GM12878 (cell line): Measurements from ENCODE around the gene FRK. TPM values are rescaled to one million over a fixed set of nuclear protein-coding genes. Genes with fewer than 3 reads are reported as not detected.

ENCODE experiments used
- ATAC-seq: fragments of 200-7000 bp; cut with Tn5 transposase; 3 replicates; pipeline ENCODE4 v1.9.1; 2020; ENCODE audit warnings: mild to moderate bottlenecking, moderate library complexity
- BruUV-seq: library from RNA; stranded (reverse); fragments of 400-500 nt; replicated peaks from 2 replicates; lab custom pipeline; 2021; lab: Mats Ljungman, UMichigan
- CTCF ChIA-PET: fragments of 300-600 bp; sonication (Branson Sonifier 250); formaldehyde crosslinking; extraction: SDS; loops from one replicate; lab custom pipeline; 2021; ENCODE audit warnings: inconsistent platforms; lab: Yijun Ruan, JAX
- POLR2A ChIA-PET: fragments of 350-600 bp; formaldehyde crosslinking; extraction: SDS; loops from one replicate; lab custom pipeline; 2021; ENCODE audit warnings: inconsistent platforms; lab: Charles Lee
- RAD21 ChIA-PET: fragments of 300-600 bp; sonication (Branson Sonifier 250); formaldehyde crosslinking; loops from one replicate; lab custom pipeline; 2023; ENCODE audit warnings: antibody characterized with exemption; ENCODE audit not compliant: unreplicated experiment; lab: Charles Lee
- SMC1A ChIA-PET: fragments of 300-600 bp; sonication (Branson Sonifier 250); formaldehyde crosslinking; loops from one replicate; lab custom pipeline; 2023; ENCODE audit not compliant: unreplicated experiment, uncharacterized antibody; lab: Charles Lee
- DNase-seq: peaks from one replicate; pipeline ENCODE4 v3.0.0-alpha.2; 2011; ENCODE audit warnings: low read depth, low spot score
- FAIRE-seq: peaks from 3 replicates; lab custom pipeline; 2011; peaks lifted over from hg19 to GRCh38; lab: Jason Lieb, UNC
- H2AFZ ChIP-seq: 2 replicates; pipeline ENCODE4 v1.6.0; 2011; ENCODE audit warnings: low read depth, low read length, control low read depth; ENCODE audit not compliant: control insufficient read depth
- H3K27ac ChIP-seq: 2 replicates; pipeline ENCODE4 v1.5.1; 2011; ENCODE audit warnings: control low read depth; ENCODE audit not compliant: control insufficient read depth, insufficient read depth
- H3K27me3 ChIP-seq, 2 experiments: replicated peaks in 1 of 2; 2 replicates each; pipeline versions ENCODE4 v1.6.0 to v1.6.1; 2011; ENCODE audit warnings: low read length in 1 of 2; ENCODE audit not compliant: control insufficient read depth in 2 of 2, insufficient read depth in 2 of 2
- H3K36me3 ChIP-seq, 2 experiments: 2 replicates each; pipeline ENCODE4 v1.5.1; 2011; ENCODE audit warnings: low read length in 1 of 2; ENCODE audit not compliant: control insufficient read depth in 2 of 2, insufficient read depth in 2 of 2
- H3K4me1 ChIP-seq: 2 replicates; pipeline ENCODE4 v1.6.1; 2011; ENCODE audit warnings: mild to moderate bottlenecking, low read length, moderate library complexity, mixed read lengths; ENCODE audit not compliant: control insufficient read depth, insufficient read depth
- H3K4me2 ChIP-seq: 2 replicates; pipeline ENCODE4 v1.6.0; 2011; ENCODE audit warnings: control low read depth; ENCODE audit not compliant: control insufficient read depth, insufficient read depth
- H3K4me3 ChIP-seq: fragments of 200-600 bp; sonication (generic); 2 replicates; pipeline ENCODE4 v1.5.1; 2016
- H3K79me2 ChIP-seq: 2 replicates; pipeline ENCODE4 v1.6.0; 2011; ENCODE audit warnings: low read length; ENCODE audit not compliant: control insufficient read depth, insufficient read depth
- H3K9ac ChIP-seq: 2 replicates; pipeline ENCODE4 v1.8.0; 2011; ENCODE audit warnings: low read length, control low read depth, mixed read lengths; ENCODE audit not compliant: control insufficient read depth, insufficient read depth
- H3K9me3 ChIP-seq: replicated peaks from 3 replicates; pipeline ENCODE4 v1.5.1; 2011; ENCODE audit warnings: mild to moderate bottlenecking, low read length; ENCODE audit not compliant: control insufficient read depth, insufficient read depth
- H4K20me1 ChIP-seq: 2 replicates; pipeline ENCODE4 v1.6.0; 2011; ENCODE audit not compliant: control insufficient read depth, insufficient read depth
- CREM ChIP-seq: IDR thresholded peaks from 2 replicates; pipeline ENCODE4 v1.6.1; 2014; ENCODE audit warnings: antibody characterized with exemption, low read depth
- CTCF ChIP-seq, 3 experiments: IDR thresholded peaks in 2 of 3; conservative IDR thresholded peaks in 1 of 3; 2 replicates each; pipeline ENCODE4 v1.5.1; 2011; ENCODE audit warnings: low read depth in 3 of 3, low read length in 3 of 3, mild to moderate bottlenecking in 3 of 3, control low read depth in 2 of 3, moderate library complexity in 2 of 3, inconsistent platforms in 1 of 3, mixed read lengths in 1 of 3; ENCODE audit not compliant: control insufficient read depth in 2 of 3, insufficient read depth in 1 of 3; ENCODE audit errors: extremely low read depth in 1 of 3
- MYC ChIP-seq: IDR thresholded peaks from 2 replicates; pipeline ENCODE4 v1.6.1; 2011; ENCODE audit warnings: mild to moderate bottlenecking, low read length, moderate library complexity, inconsistent platforms; ENCODE audit not compliant: insufficient read depth, insufficient replicate concordance, insufficient read length, severe bottlenecking
- SIX5 ChIP-seq: IDR thresholded peaks from 2 replicates; pipeline ENCODE4 v1.6.1; 2011; ENCODE audit warnings: mild to moderate bottlenecking, low read depth, low read length, moderate library complexity; ENCODE audit not compliant: severe bottlenecking
- SP1 ChIP-seq: IDR thresholded peaks from one replicate; pipeline ENCODE4 v1.6.1; 2011; ENCODE audit warnings: low read depth, low read length
- ZNF384 ChIP-seq: IDR thresholded peaks from 2 replicates; pipeline ENCODE4 v1.6.1; 2012; ENCODE audit warnings: low read depth, mild to moderate bottlenecking, low read length, improper control_type of control experiment, borderline replicate concordance
- in situ Hi-C: fragments of 300-500 bp; cut with MboI; formaldehyde crosslinking; loops from 9 replicates; pipeline ENCODE4 v1.14.3; 2018; ENCODE audit warnings: mixed read lengths
- intact Hi-C: fragments of 100-400 bp; cut with micrococcal nuclease; formaldehyde crosslinking; loops from one replicate; pipeline ENCODE4 v1.14.2; 2022; ENCODE audit not compliant: unreplicated experiment
- polyA plus RNA-seq, 11 experiments: library from polyadenylated mRNA; depleted of rRNA in 4 of 11; unstranded in 6 of 11; stranded (reverse) in 5 of 11; fragments of >200 nt; fragmentation: Nextera tagmentation in 4 of 11; fragmentation: Illumina TruSeq in 1 of 11; extraction: Ambion mirVana in 4 of 11; extraction: Trizol in 1 of 11; gene quantifications; 1 replicate in 1 of 11; 2 replicates in 10 of 11; pipeline versions ENCODE4 v1.2.1 to v1.2.3, GENCODE V29; 2011 to 2016; ENCODE audit warnings: inconsistent platforms in 2 of 11, missing spikeins in 2 of 11, low read depth in 1 of 11
- total RNA-seq, 4 experiments: library from RNA; depleted of rRNA in 3 of 4; stranded (reverse); fragments of >200 nt in 3 of 4; fragmentation: Illumina TruSeq in 1 of 4; extraction: Trizol in 1 of 4; gene quantifications; 2 replicates each; pipeline versions ENCODE4 v1.2.1 to v1.2.3, GENCODE V29; 2013 to 2021

The FRK gene
- total and polyA plus RNA-seq, 10 of the 15 experiments (the other 5 are each of a cell fraction or from before 2014, with no cell fraction given): 0.29 to 2.4 (median 1.2) TPM

GRCh38 chr6:116066789-116067188, 6.1 kb upstream of the FRK start (continued):
- no peak for TF ChIP-seq CTCF (IDR thresholded peaks at IDR 0.05 in 2 of 3, conservative IDR thresholded peaks at IDR 0.05 in 1 of 3; ENCODE audit: control insufficient read depth in 2 of 3, extremely low read depth in 1 of 3, insufficient read depth in 1 of 3, low read depth in 3 of 3, low read length in 3 of 3)
- no peak for TF ChIP-seq ZNF384
- no peak for TF ChIP-seq CREM
- TF ChIP-seq SIX5: no peak
- no peak for TF ChIP-seq SP1

DNA sequence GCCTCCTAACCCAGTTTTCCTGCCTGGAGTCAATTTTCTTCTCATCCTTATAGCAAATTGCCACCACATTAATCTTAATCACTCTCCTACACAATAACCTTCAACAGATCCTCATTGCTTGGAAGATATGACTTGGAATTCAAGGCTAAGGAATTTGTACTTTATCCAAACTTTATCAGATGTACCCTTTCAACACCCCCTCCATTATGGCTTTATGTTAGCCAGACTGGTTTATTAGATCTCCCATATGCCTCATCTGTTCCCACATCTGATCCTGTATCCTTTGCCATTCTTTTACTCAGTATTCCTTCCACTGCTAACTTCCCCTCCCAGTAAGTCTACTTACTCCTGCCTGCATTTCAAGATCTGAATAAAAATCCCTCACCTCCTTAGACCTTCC, 4.0 kb upstream of the FRK start:
- H3K4me1 ChIP-seq: peaks cover 7% of the 10 kb centered on the region
- ChIA-PET CTCF (interaction anchor here (1.0 to 1.2 kb wide), 2 partner anchors 23 to 34 kb away, joined by 5 read pairs; no protein-coding TSS in a partner anchor), SMC1A (interaction anchor here (0.9 kb wide), 1 partner anchor 12 kb away, joined by 4 read pairs; no protein-coding TSS in a partner anchor), RAD21 (no interaction called here), POLR2A (interaction anchor here (0.7 kb wide), 1 partner anchor 9 kb away, joined by 3 read pairs; no protein-coding TSS in a partner anchor)
- no peak for ATAC-seq
- intact Hi-C loops: no loop called here
- H3K9me3 ChIP-seq: no peaks in the 10 kb centered on the region; the same call in 2 of the 3 replicates
- BruUV-seq: no TSS peak
- no peaks in the 10 kb centered on the region; a peak in 1 of 4 replicates for H3K36me3 ChIP-seq
- H2AFZ ChIP-seq: no peak overlapping the region
- no peak overlapping the region for H3K4me2 ChIP-seq
- no peak overlapping the region for H3K4me3 ChIP-seq
- H4K20me1 ChIP-seq: no peaks in the 10 kb centered on the region
- TF ChIP-seq MYC: no peak
- in situ Hi-C loops: no loop called here
- H3K27ac ChIP-seq: no peak overlapping the region
- no peaks in the 10 kb centered on the region for H3K79me2 ChIP-seq
- no peaks in the 10 kb centered on the region for H3K27me3 ChIP-seq
- DNase-seq: no peak
- no peak for FAIRE-seq
- no peak overlapping the region for H3K9ac ChIP-seq
